ENCODE measurements around the gene ELF1.
"Not testable (repeated sequence)": the region's sequence is repeated elsewhere in the genome, so short reads cannot be mapped to it uniquely, and the experiment has no call there.

ELF1 gene

GRCh38 chr13:40980461-40980860 is 38.7 kb downstream of the ELF1 start:
- DNase-seq: no peak

GRCh38 chr13:40979232-40979631 is 39.9 kb downstream of the ELF1 start:
- DNase-seq: no peak

GRCh38 chr13:40978109-40978508 is 41.0 kb downstream of the ELF1 start:
- DNase-seq: not testable (repeated sequence)

DNA sequence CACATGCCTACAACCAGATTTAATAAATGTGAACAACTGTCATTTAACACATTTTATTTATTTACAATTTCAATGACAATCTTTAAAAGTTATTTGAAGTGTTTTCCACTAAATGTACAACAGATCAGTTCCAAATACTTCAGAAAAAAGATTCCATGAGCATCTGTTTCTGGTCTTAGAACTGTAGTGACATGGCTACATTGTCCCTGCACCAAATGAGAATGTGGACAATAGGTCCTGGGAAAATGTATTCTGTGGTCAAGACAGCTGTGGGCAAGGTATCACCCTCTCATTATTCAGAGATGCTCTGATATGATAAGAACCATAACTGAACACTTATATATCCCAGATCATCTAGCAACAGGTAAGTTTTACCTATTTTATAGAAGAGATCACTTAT is 43.7 kb downstream of the ELF1 start:
- DNase-seq: no peak

- no peak for DNase-seq
These were observed 44.4 kb downstream of the ELF1 start for GRCh38 chr13:40974460-40975407.

DNA sequence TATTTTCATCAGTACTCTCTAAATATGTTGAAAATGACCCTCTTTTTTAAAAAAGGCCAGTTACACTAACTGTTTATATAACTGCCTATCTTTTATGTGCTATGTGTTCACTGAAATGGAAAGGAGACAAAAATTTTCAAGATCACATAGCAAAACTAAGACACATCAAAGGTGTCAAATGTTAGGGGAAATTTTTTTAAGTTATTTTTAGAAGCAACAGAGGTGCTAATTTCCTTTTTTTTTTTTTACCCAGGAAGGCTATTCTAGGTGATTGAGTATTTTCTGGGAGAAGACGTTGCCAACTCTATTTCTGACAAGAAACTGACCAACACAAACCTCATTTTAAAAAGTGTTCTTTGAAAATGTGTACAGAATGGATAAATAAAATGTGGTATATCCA is 45.7 kb downstream of the ELF1 start:
- no peak for DNase-seq

GRCh38 chr13:40971321-40971720 is 47.8 kb downstream of the ELF1 start:
- no peak for DNase-seq

GRCh38 chr13:40970803-40971202 is 48.3 kb downstream of the ELF1 start:
- DNase-seq: no peak

GRCh38 chr13:40969169-40969901 is 49.8 kb downstream of the ELF1 start:
- DNase-seq: no peak

DNA sequence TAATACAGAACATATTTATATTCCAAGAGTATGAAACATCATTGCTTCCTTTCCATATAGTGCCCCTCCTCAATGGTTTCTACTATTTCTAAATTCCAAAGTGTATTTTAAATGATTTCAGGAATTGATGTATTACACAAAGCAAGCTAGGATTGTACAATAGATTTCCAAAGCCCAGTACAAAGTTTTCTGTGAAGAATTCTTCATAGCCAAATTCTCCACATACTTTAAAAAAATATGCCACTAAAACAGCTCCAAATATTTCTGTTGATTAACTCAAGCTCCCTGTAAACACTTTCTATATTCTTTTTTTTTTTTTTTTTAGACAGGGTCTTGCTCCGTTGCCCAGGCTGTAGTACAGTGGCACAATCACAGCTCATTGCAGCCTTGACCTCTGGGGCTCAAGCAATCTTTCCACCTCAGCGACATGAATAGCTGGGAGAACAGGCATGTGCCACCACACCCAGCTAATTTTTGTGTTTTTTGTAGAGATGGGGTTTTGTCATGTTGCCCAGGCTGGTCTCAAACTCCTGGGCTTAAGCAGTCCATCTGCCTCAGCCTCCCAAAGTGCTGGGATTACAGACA is 50.6 kb downstream of the ELF1 start:
- DNase-seq: no peak

GRCh38 chr13:40966298-40966697 is 52.8 kb downstream of the ELF1 start:
- DNase-seq: no peak

DNA sequence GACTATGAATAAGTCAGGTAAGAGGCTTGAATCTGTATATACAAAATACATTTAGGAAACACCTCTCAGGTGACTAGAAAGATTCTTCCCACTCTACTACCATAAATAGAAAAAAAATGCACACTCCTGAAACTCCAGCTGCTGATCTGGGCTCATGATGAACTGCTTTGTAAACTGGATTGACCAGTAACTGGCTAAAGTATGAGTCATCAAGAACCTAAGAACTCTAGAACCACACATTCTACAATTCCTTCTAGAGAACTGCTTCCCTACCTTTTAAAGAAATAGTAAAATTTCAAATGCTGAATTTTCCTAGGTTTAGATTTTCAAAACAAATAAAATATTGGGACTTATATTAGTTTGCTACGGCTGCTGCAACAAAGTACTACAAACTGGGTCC is 55.2 kb downstream of the ELF1 start:
- DNase-seq: no peak

- no peak for DNase-seq
These were observed 57.3 kb downstream of the ELF1 start for GRCh38 chr13:40961826-40962225.

GRCh38 chr13:40961214-40961613 is 57.9 kb downstream of the ELF1 start:
- DNase-seq: no peak

DNA sequence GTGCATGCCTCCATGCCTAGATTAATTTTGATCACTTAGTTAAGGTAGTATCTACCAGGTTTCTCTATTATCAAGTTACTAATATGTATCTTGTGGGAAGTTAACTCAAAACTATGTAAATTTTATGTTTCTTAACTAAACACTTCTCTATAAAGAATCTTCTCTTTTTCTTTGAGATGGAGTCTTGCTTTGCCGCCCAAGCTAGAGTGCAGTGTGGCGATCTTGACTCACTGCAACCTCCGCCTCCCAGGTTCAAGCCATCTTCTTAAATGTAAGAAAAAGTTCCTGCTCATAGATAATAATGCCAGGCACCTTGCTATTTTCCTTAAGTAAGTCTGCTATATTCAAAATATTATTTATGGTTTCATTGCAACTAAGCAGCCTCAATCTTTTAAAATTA is 58.4 kb downstream of the ELF1 start:
- DNase-seq: no peak

GRCh38 chr13:40958655-40959054 is 60.5 kb downstream of the ELF1 start:
- no peak for DNase-seq

DNA sequence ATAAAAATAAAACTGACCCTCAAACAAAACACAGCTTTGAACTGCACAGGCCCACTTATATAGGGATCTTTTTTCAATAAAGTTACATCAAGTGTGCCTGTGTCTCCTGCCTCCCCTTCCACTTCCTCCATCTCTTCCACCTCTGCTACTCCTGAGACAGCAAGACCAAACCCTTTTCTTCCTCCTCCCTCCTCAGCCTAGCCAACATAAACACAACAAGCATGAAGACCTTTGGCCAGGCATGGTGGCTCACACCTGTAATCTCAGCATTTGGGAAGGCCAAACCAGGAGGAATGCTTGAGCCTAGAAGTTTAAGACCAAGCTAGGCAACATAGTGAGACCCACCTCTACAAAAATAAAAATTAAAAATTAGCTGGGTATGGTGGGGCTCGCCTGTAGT is 72.6 kb downstream of the ELF1 start:
- DNase-seq: no peak

GRCh38 chr13:40943073-40943472 is 76.0 kb downstream of the ELF1 start:
- DNase-seq: no peak

DNA sequence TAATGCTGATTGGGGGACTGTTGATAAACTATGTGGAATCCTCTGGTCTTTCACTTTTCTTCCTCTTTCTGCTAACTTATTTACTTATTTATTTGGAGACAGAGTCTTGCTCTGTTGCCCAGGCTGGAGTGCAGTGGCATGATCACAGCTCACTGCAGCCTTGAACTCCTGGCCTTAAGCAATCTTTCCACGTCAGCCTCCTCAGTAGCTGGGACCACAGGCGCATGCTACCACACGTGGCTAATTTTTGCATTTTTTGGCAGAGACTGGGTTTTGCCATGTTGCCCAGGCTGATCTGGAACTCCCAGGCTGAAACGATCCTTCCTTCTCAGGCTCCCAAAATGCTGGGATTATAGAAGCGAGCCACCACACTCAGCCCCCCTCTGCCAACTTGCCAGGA is 77.5 kb downstream of the ELF1 start:
- DNase-seq: no peak

- DNase-seq: no peak
These were observed 78.3 kb downstream of the ELF1 start for GRCh38 chr13:40940841-40941240.

GRCh38 chr13:40933508-40934204 is 85.5 kb downstream of the ELF1 start:
- DNase-seq: no peak

DNA sequence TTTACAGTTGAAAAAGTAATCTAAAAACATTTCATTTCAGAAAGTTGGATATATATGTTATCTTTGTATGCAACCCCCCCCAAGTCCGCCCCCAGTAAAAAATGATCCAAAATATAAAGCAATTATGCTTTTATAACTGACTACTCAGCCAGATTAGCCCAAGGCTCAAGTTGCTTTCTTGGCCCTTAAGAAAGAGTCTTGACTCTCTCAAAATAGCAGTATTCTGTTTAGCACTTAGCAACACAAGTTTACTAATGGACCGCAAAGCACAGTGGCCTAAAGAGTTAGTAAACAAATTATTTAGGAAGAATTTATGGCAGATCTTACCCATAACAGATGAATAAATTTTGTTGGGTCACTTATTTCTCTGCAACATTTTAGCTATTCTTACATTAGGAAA is 86.9 kb downstream of the ELF1 start:
- DNase-seq: no peak

- no peak for DNase-seq
These were observed 87.4 kb downstream of the ELF1 start for GRCh38 chr13:40931719-40932118.

Data from NCI-H1436 treated with DMSO at 0.1 percent for 48 hours (cell line).